BE2C (cell line): ENCODE data around the gene HIPK1.

ENCODE experiments used
- DNase-seq: peaks from one replicate; pipeline ENCODE4 v3.0.0-alpha.2; 2020
- H3K27me3 ChIP-seq: fragments of 250-450 bp; sonication (Bioruptor Pico); 2 replicates; pipeline ENCODE4 v1.5.1; 2020; ENCODE audit warnings: mild to moderate bottlenecking
- H3K36me3 ChIP-seq: fragments of 250-450 bp; sonication (Bioruptor Pico); 2 replicates; pipeline ENCODE4 v1.5.1; 2020; ENCODE audit warnings: mild to moderate bottlenecking
- H3K4me1 ChIP-seq: fragments of 250-450 bp; sonication (Bioruptor Pico); 2 replicates; pipeline ENCODE4 v1.5.1; 2020
- H3K4me3 ChIP-seq: 2 replicates; pipeline ENCODE4 v1.5.1; 2011; ENCODE audit warnings: low read depth, low read length
- H3K9me3 ChIP-seq: fragments of 250-450 bp; sonication (Bioruptor Pico); 2 replicates; pipeline ENCODE4 v1.5.1; 2020
- TF ChIP-seq, protein P1 (sequence below): IDR thresholded peaks from 2 replicates; pipeline ENCODE4 v1.5.1; 2012; ENCODE audit warnings: mild to moderate bottlenecking, low read depth, low read length

Gene HIPK1

DNA sequence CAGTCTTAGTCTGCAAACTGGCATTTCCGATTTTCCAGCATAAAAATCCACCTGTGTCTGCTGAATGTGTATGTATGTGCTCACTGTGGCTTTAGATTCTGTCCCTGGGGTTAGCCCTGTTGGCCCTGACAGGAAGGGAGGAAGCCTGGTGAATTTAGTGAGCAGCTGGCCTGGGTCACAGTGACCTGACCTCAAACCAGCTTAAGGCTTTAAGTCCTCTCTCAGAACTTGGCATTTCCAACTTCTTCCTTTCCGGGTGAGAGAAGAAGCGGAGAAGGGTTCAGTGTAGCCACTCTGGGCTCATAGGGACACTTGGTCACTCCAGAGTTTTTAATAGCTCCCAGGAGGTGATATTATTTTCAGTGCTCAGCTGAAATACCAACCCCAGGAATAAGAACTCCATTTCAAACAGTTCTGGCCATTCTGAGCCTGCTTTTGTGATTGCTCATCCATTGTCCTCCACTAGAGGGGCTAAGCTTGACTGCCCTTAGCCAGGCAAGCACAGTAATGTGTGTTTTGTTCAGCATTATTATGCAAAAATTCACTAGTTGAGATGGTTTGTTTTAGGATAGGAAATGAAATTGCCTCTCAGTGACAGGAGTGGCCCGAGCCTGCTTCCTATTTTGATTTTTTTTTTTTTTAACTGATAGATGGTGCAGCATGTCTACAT is 47.6 kb downstream of the HIPK1 start:
- DNase-seq = no peak

GRCh38 chr1:113977906-113978305 is 48.8 kb downstream of the HIPK1 start:
- no peaks in the 10 kb centered on the region for H3K27me3 ChIP-seq
- H3K4me1 ChIP-seq = peaks cover 10% of the 10 kb centered on the region
- no peaks in the 10 kb centered on the region for H3K9me3 ChIP-seq
- no peak for DNase-seq
- H3K36me3 ChIP-seq = peaks cover 5% of the 10 kb centered on the region; the same call in 1 of the 2 replicates
- no peak overlapping the region for H3K4me3 ChIP-seq
- TF ChIP-seq, protein P1, sequence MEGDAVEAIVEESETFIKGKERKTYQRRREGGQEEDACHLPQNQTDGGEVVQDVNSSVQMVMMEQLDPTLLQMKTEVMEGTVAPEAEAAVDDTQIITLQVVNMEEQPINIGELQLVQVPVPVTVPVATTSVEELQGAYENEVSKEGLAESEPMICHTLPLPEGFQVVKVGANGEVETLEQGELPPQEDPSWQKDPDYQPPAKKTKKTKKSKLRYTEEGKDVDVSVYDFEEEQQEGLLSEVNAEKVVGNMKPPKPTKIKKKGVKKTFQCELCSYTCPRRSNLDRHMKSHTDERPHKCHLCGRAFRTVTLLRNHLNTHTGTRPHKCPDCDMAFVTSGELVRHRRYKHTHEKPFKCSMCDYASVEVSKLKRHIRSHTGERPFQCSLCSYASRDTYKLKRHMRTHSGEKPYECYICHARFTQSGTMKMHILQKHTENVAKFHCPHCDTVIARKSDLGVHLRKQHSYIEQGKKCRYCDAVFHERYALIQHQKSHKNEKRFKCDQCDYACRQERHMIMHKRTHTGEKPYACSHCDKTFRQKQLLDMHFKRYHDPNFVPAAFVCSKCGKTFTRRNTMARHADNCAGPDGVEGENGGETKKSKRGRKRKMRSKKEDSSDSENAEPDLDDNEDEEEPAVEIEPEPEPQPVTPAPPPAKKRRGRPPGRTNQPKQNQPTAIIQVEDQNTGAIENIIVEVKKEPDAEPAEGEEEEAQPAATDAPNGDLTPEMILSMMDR = no peak

More for the DNA sequence above, 47.6 kb downstream of the HIPK1 start:
- H3K9me3 ChIP-seq = no peaks in the 10 kb centered on the region
- H3K4me3 ChIP-seq = no peak overlapping the region
- H3K4me1 ChIP-seq = peaks cover 10% of the 10 kb centered on the region
- H3K36me3 ChIP-seq = peaks cover 12% of the 10 kb centered on the region
- TF ChIP-seq, protein P1 = peak; percentile 72
- no peaks in the 10 kb centered on the region for H3K27me3 ChIP-seq

- Histone ChIP-seq H3K36me3 (no peaks in the 10 kb centered on the region), H3K4me1 (peaks cover 10% of the 10 kb centered on the region), H3K9me3 (no peaks in the 10 kb centered on the region), H3K27me3 (no peaks in the 10 kb centered on the region), H3K4me3 (peak within 1 kb of the TSS; percentile 52)
- DNase-seq = peak; percentile 85
- TF ChIP-seq, protein P1 = peak; percentile 79
Measured at GRCh38 chr1:113978863-113979702, 50.0 kb downstream of the HIPK1 start, which contains the start of gene OLFML3. Gene OLFML3, plus strand, starts transcription at chr1:113979474. Its CDS starts 43 bp downstream, at chr1:113979517.

DNA sequence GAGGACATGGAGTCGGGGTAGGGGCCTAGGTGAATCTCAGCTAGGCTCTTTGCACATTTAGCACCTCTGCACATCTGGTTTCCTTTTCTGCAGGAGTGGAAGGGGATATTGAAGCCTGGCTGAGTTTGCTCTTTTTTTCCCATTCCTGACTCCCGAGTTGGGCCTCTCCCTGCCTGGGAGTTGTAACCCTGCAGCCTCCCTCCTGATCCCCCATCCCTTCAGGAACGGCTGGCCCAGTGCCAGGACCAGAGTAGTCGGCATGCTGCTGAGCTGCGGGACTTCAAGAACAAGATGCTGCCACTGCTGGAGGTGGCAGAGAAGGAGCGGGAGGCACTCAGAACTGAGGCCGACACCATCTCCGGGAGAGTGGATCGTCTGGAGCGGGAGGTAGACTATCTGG is 51.0 kb downstream of the HIPK1 start:
- peaks cover 10% of the 10 kb centered on the region for H3K4me1 ChIP-seq
- no peaks in the 10 kb centered on the region for H3K36me3 ChIP-seq
- H3K4me3 ChIP-seq = no peak overlapping the region
- TF ChIP-seq, protein P1 = no peak
- DNase-seq = peak; percentile 76
- H3K27me3 ChIP-seq = no peaks in the 10 kb centered on the region
- no peaks in the 10 kb centered on the region for H3K9me3 ChIP-seq

DNA sequence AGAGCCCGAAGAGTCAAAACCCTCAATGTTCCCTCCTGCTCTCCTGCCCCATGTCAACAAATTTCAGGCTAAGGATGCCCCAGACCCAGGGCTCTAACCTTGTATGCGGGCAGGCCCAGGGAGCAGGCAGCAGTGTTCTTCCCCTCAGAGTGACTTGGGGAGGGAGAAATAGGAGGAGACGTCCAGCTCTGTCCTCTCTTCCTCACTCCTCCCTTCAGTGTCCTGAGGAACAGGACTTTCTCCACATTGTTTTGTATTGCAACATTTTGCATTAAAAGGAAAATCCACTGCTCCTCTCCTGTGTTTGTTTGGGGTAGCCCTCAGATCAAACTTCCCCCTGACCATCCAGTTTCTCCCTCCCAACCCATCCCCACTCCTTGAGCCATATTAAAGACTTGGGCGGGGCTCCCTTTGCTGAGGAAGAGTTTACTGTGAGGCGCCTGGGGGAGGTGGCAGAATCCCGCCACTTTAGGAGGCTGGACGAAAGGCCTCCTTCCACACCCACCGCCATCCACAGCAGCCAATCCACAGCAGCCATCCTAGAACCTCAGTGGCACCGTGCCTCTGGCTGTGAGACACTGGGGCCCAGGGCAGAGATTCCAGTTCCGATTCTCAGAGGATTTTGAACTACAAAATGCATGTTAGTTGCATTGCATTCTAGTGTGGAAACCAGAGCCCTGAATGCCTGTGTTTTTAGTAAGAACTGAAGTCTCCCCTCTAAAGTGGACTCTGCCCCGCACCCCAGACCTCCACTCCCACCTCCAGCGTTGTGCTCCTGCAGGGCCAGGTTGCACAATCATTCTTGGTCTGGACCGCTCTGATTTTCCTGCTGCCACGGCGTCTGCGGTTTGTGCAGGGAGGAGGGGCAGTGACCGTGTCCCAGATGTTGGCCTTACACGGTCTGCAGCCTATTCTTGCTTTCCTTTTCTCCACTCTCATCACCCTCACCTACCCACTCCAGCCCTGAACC is 53.1 kb downstream of the HIPK1 start:
- H3K27me3 ChIP-seq = no peaks in the 10 kb centered on the region
- H3K36me3 ChIP-seq = no peaks in the 10 kb centered on the region
- peaks cover 10% of the 10 kb centered on the region for H3K4me1 ChIP-seq
- no peak overlapping the region for H3K4me3 ChIP-seq
- peak; percentile 28 for DNase-seq
- TF ChIP-seq, protein P1 = no peak
- H3K9me3 ChIP-seq = no peaks in the 10 kb centered on the region
